ENCODE results near the gene RIPOR3.

Gene RIPOR3

GRCh38 chr20:50537546-50538201 lies 153.7 kb downstream of the RIPOR3 start:
- Histone ChIP-seq H3K9me3 (ENCODE audit: control insufficient read depth, insufficient read depth, low read length) (no peaks in the 10 kb centered on the region), H3K9ac (ENCODE audit: low read depth, low read length) (no peak overlapping the region), H3K4me1 (ENCODE audit: control insufficient read depth, insufficient read depth, low read length) (peaks cover 9% of the 10 kb centered on the region; the same call in 1 of the 2 replicates), H3K4me3 (ENCODE audit: low read depth, low read length) (no peak overlapping the region), H3K27me3 (ENCODE audit: control insufficient read depth, insufficient read depth, low read length) (no peaks in the 10 kb centered on the region), H3K27ac (ENCODE audit: low read depth, low read length) (no peak overlapping the region), H3K36me3 (ENCODE audit: control insufficient read depth, insufficient read depth, low read length) (no peaks in the 10 kb centered on the region)

GRCh38 chr20:50536333-50536732 lies 155.0 kb downstream of the RIPOR3 start:
- Histone ChIP-seq H3K4me1 (ENCODE audit: control insufficient read depth, insufficient read depth, low read length) (peaks cover 9% of the 10 kb centered on the region; the same call in 1 of the 2 replicates), H3K9me3 (ENCODE audit: control insufficient read depth, insufficient read depth, low read length) (no peaks in the 10 kb centered on the region), H3K9ac (ENCODE audit: low read depth, low read length) (no peak overlapping the region)

More at GRCh38 chr20:50536333-50536732, 155.0 kb downstream of the RIPOR3 start:
- Histone ChIP-seq H3K36me3 (ENCODE audit: control insufficient read depth, insufficient read depth, low read length) (no peaks in the 10 kb centered on the region), H3K27me3 (ENCODE audit: control insufficient read depth, insufficient read depth, low read length) (no peaks in the 10 kb centered on the region), H3K27ac (ENCODE audit: low read depth, low read length) (no peak overlapping the region), H3K4me3 (ENCODE audit: low read depth, low read length) (no peak overlapping the region)
